Erythroblast (primary cell): ENCODE results near the gene FGA.

ENCODE experiments used
- GATA1 ChIP-seq: IDR thresholded peaks from 2 replicates; pipeline ENCODE4 v1.6.1; 2011; ENCODE audit warnings: low read depth, mild to moderate bottlenecking, control low read depth, low read length, moderate library complexity
- POLR2A ChIP-seq: IDR thresholded peaks from 2 replicates; pipeline ENCODE4 v1.6.1; 2011; ENCODE audit warnings: mild to moderate bottlenecking, low read length

DNA sequence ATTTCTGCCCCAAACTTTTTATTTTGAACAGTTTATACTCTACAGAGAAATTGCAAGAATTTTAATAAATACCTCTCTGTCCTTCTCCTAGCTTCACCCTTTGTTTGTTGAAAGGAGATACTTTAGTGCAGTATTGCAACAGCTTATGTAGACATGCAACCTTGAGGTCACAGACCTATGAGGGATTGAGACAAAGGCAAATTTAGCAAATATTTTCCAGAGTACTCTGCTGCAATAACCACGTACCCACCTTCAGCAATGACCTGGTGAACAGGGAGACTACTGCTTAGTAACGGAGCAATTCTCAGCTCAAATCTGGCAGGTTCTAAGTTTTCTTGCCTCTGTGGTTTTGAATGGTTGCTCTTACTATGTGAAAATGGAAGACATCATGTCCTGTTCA lies 13.2 kb downstream of the FGA start:
- no peak for TF ChIP-seq POLR2A
- no peak for TF ChIP-seq GATA1
